HG03064 (cell line): Measurements from ENCODE around the gene BTG3.

Experiments used
- ATAC-seq: cut with Tn5 transposase; IDR thresholded peaks from one replicate; pipeline ENCODE4 v1.9.1; 2021; ENCODE audit warnings: low read depth; ENCODE audit not compliant: unreplicated experiment

BTG3 gene

GRCh38 chr21:17612565-17613241, at the start of gene BTG3:
BTG3 (minus strand) TSS chr21:17612901; CDS start chr21:17609144, 3,757 bp downstream.
- ATAC-seq = peak; percentile 75

GRCh38 chr21:17660862-17661261, 48.2 kb upstream of the BTG3 start:
- no peak for ATAC-seq

GRCh38 chr21:17660452-17660851, 47.8 kb upstream of the BTG3 start:
- ATAC-seq = no peak

- ATAC-seq = no peak
These were observed 46.2 kb upstream of the BTG3 start for GRCh38 chr21:17658931-17659330.

- no peak for ATAC-seq
These were observed 38.8 kb upstream of the BTG3 start for GRCh38 chr21:17651526-17651925.

- ATAC-seq = no peak
These were observed 37.6 kb upstream of the BTG3 start for GRCh38 chr21:17650292-17650691.

GRCh38 chr21:17646790-17647189, 34.1 kb upstream of the BTG3 start:
- ATAC-seq = no peak

- ATAC-seq = no peak
These were observed 31.5 kb upstream of the BTG3 start for GRCh38 chr21:17644186-17644585.

- ATAC-seq = no peak
These were observed 28.1 kb upstream of the BTG3 start for GRCh38 chr21:17640821-17641220.

- ATAC-seq = no peak
These were observed 24.0 kb upstream of the BTG3 start for GRCh38 chr21:17636711-17637110.

- no peak for ATAC-seq
These were observed 18.5 kb upstream of the BTG3 start for GRCh38 chr21:17631195-17631594.

GRCh38 chr21:17622018-17622417, 9.3 kb upstream of the BTG3 start:
- ATAC-seq = no peak

GRCh38 chr21:17616831-17617230, 4.1 kb upstream of the BTG3 start:
- ATAC-seq = no peak

- ATAC-seq = no peak
These were observed 558 bp upstream of the BTG3 start for GRCh38 chr21:17613242-17613676.

- ATAC-seq = peak; percentile 5
These were observed 607 bp downstream of the BTG3 start for GRCh38 chr21:17612023-17612564.

- peak; percentile 45 for ATAC-seq
These were observed 1.2 kb downstream of the BTG3 start for GRCh38 chr21:17611414-17612022.

GRCh38 chr21:17610911-17611310, 1.8 kb downstream of the BTG3 start:
- ATAC-seq = no peak

- no peak for ATAC-seq
These were observed 3.0 kb downstream of the BTG3 start for GRCh38 chr21:17609681-17610080.

- ATAC-seq = no peak
These were observed 5.0 kb downstream of the BTG3 start for GRCh38 chr21:17607684-17608083.

GRCh38 chr21:17602874-17603273, 9.8 kb downstream of the BTG3 start:
- no peak for ATAC-seq

GRCh38 chr21:17598437-17598836, 14.3 kb downstream of the BTG3 start:
- ATAC-seq = no peak

GRCh38 chr21:17597680-17598079, 15.0 kb downstream of the BTG3 start:
- no peak for ATAC-seq
